T-helper 22 cell (primary cell): ENCODE measurements around the gene ITM2C.

Experiments used
- DNase-seq: peaks from one replicate; pipeline ENCODE4 v3.0.0-alpha.2; 2020; ENCODE audit warnings: low read depth

Gene ITM2C

GRCh38 chr2:230873661-230874401, 9.1 kb downstream of the ITM2C start:
- DNase-seq, result no peak

DNA sequence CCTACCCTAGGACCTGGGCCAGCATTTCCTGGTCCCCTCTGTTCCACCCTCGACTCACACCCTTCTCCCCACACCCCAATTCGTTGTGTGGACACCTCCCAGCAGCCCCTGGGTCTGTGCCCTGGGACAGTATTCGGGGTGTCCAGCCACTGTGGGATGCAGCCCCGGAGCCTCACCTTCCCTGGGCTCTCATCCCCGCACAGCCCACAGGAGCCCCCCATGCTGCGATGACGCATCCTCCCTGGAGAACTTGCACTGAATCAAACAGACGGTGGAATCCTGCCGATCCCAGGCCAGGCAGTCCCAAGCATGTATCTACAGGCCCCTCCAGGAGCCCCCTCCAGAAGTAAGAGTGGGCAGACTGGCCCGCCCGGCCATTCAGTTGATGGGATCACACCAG, 9.7 kb downstream of the ITM2C start:
- DNase-seq, result no peak

DNA sequence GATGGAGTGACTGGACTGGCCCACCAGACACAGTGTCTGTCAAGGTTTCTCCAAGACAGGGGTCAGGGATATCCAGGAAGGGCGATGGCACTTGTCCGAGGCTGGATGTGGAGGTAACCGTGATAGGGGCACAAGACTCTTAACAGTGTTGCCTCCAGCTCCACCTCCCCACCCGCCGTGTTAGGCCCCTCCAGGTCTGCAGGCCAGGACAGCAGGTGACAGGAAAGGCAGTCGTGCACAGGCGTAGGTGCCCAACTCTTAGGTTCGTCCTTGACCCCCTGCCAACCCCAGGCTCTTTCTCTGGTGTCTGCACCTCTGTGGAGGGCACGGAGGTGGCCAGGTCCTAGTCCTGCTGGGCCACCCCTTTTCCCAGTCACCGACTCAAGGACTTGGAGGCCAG, 10.1 kb downstream of the ITM2C start:
- DNase-seq, result no peak

- no peak for DNase-seq
Measured at GRCh38 chr2:230875347-230876315, 10.9 kb downstream of the ITM2C start.

GRCh38 chr2:230877116-230877758, 12.5 kb downstream of the ITM2C start:
- no peak for DNase-seq

- DNase-seq, result no peak
Measured at GRCh38 chr2:230877759-230878598, 13.2 kb downstream of the ITM2C start.

DNA sequence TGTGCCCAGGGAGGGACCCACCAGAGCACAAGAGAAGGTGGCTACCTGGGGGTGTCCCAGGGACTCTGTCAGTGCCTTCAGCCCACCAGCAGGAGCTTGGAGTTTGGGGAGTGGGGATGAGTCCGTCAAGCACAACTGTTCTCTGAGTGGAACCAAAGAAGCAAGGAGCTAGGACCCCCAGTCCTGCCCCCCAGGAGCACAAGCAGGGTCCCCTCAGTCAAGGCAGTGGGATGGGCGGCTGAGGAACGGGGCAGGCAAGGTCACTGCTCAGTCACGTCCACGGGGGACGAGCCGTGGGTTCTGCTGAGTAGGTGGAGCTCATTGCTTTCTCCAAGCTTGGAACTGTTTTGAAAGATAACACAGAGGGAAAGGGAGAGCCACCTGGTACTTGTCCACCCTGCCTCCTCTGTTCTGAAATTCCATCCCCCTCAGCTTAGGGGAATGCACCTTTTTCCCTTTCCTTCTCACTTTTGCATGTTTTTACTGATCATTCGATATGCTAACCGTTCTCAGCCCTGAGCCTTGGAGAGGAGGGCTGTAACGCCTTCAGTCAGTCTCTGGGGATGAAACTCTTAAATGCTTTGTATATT, 14.0 kb downstream of the ITM2C start:
- no peak for DNase-seq

DNA sequence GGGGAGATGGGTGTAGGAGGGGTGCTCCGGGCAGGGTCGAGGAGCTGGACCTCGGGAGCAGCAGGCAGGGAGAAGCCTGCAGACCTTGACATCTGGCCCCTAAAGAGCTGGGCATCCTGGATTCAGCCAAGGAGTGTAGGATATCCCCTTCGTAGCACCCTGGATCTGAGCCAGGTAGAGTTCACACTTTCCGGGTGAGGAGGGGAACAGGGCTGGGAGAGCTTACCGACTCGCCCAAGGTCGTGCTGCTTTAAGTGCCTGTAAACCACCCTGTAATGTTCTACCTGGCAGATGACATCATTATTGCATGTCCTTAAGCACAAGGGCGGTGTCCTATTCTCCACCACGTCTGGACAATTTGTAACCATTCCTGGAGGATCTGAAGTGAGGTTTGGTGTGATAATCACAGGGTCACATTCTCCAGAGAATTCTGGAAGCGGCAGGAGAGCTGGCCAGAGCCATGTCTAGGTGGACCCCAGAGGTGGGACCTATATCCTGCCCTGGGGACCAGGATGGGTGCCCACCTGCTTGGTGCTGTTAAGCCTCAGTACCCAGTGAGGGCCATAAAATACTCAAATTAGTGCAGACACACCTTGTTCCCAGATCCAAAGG, 14.6 kb downstream of the ITM2C start:
- DNase-seq, result no peak

DNA sequence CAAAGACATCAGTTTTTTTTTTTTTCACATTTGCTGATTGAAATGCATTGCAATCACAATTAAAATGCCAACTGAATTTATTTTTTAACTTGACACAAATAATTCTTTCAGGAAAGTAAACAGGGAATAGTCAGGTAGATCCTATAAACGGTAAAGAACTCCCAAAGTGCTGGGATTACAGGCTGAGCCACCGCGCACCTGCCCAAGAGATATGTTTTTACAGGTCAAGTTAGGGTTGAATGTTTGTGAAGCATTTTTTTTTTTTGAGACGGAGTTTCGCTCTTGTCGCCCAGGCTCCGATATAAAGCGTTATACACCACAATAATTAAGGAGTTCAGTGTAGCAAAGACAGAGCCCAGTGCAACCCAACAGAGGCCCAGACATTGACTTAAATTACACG, 15.1 kb downstream of the ITM2C start:
- no peak for DNase-seq

DNA sequence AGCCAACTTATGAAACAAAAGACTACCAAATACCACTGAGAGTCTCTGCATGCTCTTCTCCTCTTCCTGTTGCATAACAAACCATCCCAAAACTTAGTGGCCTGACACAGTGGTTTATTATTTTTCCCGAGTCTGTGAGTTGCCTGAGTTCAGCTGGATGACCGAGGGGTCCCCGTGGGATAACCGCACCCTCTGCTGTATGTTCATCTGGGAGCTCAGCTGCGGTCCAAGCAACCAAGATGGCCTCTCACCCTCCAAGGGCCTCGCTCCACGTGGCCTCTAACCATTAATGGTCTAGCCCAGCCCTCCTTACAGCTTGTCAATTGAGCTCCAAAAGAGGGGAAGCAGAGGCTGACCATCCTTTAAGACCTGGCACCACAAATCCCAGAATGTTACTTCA, 17.1 kb downstream of the ITM2C start:
- DNase-seq, result no peak

- no peak for DNase-seq
Measured at GRCh38 chr2:230885463-230886130, 20.9 kb downstream of the ITM2C start.

GRCh38 chr2:230886206-230886605, 21.5 kb downstream of the ITM2C start:
- no peak for DNase-seq

- no peak for DNase-seq
Measured at GRCh38 chr2:230886671-230887071, 21.9 kb downstream of the ITM2C start.

DNA sequence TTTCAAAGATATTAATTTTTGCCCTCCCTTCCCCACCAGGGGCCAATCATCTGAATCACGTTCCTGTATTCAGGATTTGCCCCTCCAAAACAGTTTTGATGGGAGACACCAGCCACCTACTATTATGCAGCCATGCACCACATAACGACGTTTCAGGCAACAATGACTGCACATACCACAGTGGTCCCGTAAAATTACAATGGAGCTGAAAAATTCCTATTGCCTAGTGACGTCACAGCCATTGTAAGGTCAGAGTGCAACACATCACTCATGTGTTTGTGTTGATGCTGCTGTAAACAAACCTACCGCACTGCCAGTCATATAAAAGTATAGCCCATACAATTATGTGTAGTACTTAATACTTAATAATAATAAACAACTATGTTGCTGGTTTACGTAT, 22.6 kb downstream of the ITM2C start:
- DNase-seq, result no peak

DNA sequence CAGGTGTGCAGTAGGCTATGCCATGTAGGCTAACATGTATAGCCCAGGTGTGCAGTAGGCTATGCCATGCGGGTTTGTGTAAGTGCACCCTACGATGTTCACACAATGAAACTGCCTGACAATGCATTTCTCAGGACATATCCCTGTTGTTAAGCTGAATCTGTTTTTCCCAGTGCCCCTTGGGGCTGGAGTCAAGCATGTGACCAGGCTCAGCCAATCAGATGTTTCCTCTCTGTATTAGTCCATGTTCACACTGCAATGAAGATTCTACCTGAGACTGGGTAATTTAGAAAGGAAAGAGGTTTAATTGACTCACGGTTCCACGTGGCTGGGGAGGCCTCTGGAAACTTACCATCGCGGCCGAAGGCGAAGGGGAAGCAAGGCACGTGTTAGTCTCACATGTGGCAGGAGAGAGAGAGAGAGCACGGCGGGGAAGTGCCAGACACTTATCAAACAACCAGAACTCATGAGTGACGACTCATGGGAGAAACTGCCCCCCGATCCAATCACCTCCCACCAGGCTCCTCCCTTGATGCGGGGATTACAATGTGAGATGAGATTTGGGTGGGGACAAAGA, 24.2 kb downstream of the ITM2C start:
- DNase-seq, result no peak

DNA sequence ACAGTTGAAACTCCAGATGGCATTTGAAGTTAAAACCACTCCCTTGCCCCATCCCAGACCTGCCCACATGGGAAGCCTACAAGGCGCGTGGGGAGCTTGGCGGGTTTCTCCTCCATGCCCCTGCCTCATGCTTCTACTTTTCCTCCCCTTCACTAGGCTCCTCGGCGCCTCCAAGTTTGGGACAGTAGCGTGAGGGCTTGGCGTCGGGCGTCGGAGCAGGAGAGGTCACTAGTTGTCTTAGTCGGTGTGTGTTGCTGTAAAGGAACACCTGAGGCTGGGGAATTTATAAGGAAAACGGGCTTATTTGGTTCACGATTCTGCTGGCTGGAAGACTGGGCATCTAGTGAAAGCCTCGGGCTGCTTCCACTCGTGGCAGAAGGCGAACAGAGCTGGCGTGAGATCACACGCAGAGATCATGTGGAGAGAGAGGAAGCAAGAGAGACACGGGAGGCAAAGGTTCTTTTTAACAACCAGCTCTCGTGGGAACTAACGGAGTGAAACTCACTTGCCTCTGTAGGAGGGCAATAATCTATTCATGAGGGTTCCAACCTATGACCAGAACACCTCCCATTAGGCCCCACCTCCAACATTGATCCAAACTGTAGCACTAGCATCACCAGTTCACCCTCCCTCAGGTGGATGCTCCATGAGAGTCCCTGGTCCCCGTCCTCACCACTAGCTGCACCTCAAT, 25.3 kb downstream of the ITM2C start:
- DNase-seq, result no peak

DNA sequence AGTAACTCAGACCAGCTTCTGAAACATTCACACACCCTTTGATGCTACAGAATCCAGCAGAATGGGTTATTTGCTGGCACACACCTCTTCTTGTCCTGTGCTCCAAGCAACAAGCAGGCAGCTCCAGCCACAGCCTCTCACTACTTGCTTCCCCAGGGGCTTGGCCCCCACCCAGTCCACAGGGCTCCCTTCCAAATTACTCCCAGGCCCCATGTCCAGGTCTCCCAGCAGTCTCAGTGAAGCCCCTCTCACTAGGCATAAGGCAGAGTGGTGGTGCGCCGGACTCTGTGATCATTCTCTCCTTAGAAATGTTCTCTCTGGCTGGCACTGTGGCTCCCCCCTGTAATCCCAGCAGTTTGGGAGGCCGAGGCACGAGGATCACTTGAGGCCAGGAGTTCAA, 25.9 kb downstream of the ITM2C start:
- no peak for DNase-seq

- no peak for DNase-seq
Measured at GRCh38 chr2:230891064-230891463, 26.3 kb downstream of the ITM2C start.

DNA sequence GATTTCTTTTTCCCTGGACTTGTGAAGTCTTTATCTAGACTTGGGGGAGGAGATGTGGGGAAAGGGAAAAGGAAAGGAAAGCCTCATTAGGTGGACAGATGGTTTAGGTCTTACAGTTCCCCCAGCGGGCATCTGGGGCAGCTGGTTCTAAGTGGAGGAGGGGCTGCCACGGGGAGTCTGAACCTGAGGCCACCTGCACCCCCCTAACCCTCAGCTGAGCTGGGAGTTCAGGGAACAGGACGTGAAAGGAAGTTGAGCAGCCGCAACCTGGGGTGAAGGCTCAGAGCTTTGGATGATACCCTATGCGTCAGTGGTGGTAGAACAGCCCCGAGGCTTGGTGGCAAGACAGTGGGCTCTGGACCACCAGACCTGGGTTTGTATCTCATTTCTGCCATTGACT, 26.8 kb downstream of the ITM2C start:
- DNase-seq, result no peak
